Common myeloid progenitor, CD34-positive (primary cell): Measurements from ENCODE around the gene ZFYVE27.

ENCODE experiments used
- CTCF ChIA-PET: fragments of 350-600 bp; sonication (Branson Sonifier 250); formaldehyde crosslinking; loops from one replicate; lab custom pipeline; 2021; ENCODE audit warnings: antibody characterized with exemption; lab: Charles Lee
- POLR2A ChIA-PET: fragments of 350-600 bp; sonication (Branson Sonifier 250); formaldehyde crosslinking; loops from one replicate; lab custom pipeline; 2021; ENCODE audit warnings: antibody characterized with exemption; lab: Charles Lee
- DNase-seq, 3 donors: peaks; one replicate each; pipeline versions ENCODE4 v3.0.0 to v3.0.0-alpha.2; 2013
- H3K27ac ChIP-seq, 2 experiments: 1 replicate in 1 of 2; 2 replicates in 1 of 2; pipeline ENCODE4 v1.7.0; 2013; ENCODE audit warnings: inconsistent platforms in 2 of 2, low read length in 2 of 2, mild to moderate bottlenecking in 2 of 2, low read depth in 1 of 2, moderate library complexity in 1 of 2; ENCODE audit not compliant: severe bottlenecking in 2 of 2, insufficient read depth in 1 of 2, poor library complexity in 1 of 2
- H3K27me3 ChIP-seq, 5 experiments: replicated peaks in 2 of 5; 1 replicate in 3 of 5; 2 replicates in 2 of 5; pipeline versions ENCODE4 v1.6.1 to v1.7.0; 2013; ENCODE audit warnings: low read length in 4 of 5, mild to moderate bottlenecking in 2 of 5, moderate library complexity in 2 of 5, inconsistent platforms in 1 of 5; ENCODE audit not compliant: insufficient read depth in 5 of 5, control insufficient read depth in 4 of 5
- H3K36me3 ChIP-seq, 4 experiments: 1 replicate in 2 of 4; 2 replicates in 2 of 4; pipeline versions ENCODE4 v1.6.1 to v1.7.0; 2013; ENCODE audit warnings: low read length in 3 of 4, control low read depth in 1 of 4, mild to moderate bottlenecking in 1 of 4; ENCODE audit not compliant: control insufficient read depth in 4 of 4, insufficient read depth in 4 of 4
- H3K4me1 ChIP-seq, 4 experiments: 1 replicate in 3 of 4; 2 replicates in 1 of 4; pipeline versions ENCODE4 v1.6.1 to v1.7.1; 2013; ENCODE audit warnings: low read length in 3 of 4, mild to moderate bottlenecking in 3 of 4, control low read depth in 1 of 4, inconsistent platforms in 1 of 4, moderate library complexity in 1 of 4; ENCODE audit not compliant: control insufficient read depth in 4 of 4, insufficient read depth in 4 of 4; ENCODE audit errors: control extremely low read depth in 1 of 4
- H3K4me3 ChIP-seq, 7 experiments: 1 replicate in 4 of 7; 2 replicates in 3 of 7; pipeline versions ENCODE4 v1.5.1 to v1.7.0; 2013; ENCODE audit warnings: mild to moderate bottlenecking in 7 of 7, low read length in 6 of 7, moderate library complexity in 6 of 7, inconsistent platforms in 2 of 7, low read depth in 2 of 7, control low read depth in 1 of 7; ENCODE audit not compliant: insufficient read depth in 4 of 7, control insufficient read depth in 1 of 7; ENCODE audit errors: extremely low read depth in 1 of 7
- H3K9me3 ChIP-seq, 5 experiments: 1 replicate in 4 of 5; 2 replicates in 1 of 5; pipeline versions ENCODE4 v1.6.1 to v1.7.1; 2013; ENCODE audit warnings: low read length in 4 of 5, mild to moderate bottlenecking in 2 of 5, inconsistent platforms in 1 of 5, low read depth in 1 of 5, moderate library complexity in 1 of 5; ENCODE audit not compliant: control insufficient read depth in 4 of 5, insufficient read depth in 2 of 5; ENCODE audit errors: control extremely low read depth in 1 of 5
- WGBS: methylation state at CpG from one replicate; pipeline ENCODE4 v1.1.5; 2013; ENCODE audit not compliant: insufficient coverage; 5-methylcytosine and 5-hydroxymethylcytosine counted together

The ZFYVE27 gene

DNA sequence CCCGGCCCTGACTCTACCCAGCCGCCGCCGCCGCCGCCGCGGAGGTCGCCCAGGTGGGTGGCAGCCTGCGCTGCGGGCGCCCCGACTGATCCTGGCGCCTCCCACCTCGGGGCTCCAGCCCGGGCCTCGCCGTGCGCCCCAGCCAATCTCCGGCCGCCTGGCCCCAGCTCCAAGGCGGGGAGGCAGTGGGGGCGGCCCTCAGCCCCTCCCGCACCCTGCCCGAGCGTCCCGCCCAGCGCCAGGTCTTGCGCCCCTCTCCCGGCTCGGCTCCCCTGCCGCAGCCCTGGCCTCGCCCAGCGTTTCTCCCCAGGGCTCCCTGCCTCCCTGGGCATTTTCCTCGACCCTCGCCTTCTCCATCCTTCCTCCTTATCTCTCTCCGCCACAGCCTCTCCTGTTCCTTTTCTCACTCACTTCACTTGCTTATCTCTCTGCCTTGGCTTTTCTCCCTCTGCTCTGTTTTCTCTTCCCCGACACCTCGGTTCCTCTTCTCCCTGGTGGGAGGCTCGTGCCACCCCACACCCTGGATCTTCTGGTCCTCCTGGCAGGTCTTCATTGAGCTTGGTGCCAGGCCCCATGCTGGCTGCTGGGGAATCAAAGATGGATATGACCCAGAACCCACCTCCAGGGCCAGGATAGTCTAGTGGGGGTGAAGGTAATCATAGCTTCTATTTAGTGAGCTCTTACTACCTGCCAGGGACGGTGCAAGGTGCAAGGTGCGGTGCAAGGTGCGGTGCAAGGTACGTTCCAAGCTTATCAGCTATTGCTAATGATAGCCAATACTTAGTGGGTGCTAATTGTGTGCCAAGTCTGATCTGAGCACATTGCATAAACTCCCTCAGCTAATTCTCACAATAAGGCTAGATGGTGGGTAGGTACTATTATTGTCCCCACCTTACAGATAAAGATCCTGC, 35.2 kb downstream of the ZFYVE27 start, which contains the start of gene SFRP5:
TSS of gene SFRP5 (minus strand) at position 87 of the 911 bp plus-strand sequence. CDS start 166 bp downstream, outside the sequence.
- Histone ChIP-seq H3K4me3 (peak within 1 kb of the TSS in 6 of 7 experiments; percentile 43 to 73 (median 57)), H3K36me3 (no peaks in the 10 kb centered on the region), H3K27ac (no peak within 1 kb of the TSS), H3K9me3 (no peaks in the 10 kb centered on the region), H3K27me3 (peaks cover 3 to 55% (median 31%) of the 10 kb centered on the region in 5 experiments), H3K4me1 (peaks cover 0 to 24% (median 14%) of the 10 kb centered on the region in 4 experiments)
- ChIA-PET POLR2A (no interaction called here), CTCF (interaction anchor here (0.9 to 2.8 kb wide), 6 partner anchors 9 to 98 kb away, joined by 3 to 9 read pairs (median 4); no protein-coding TSS in a partner anchor)
- 8% methylated on average over 42 of the region's 44 CpGs for WGBS
- DNase-seq = peak in 2 of 3 donors; percentile 15 to 31

DNA sequence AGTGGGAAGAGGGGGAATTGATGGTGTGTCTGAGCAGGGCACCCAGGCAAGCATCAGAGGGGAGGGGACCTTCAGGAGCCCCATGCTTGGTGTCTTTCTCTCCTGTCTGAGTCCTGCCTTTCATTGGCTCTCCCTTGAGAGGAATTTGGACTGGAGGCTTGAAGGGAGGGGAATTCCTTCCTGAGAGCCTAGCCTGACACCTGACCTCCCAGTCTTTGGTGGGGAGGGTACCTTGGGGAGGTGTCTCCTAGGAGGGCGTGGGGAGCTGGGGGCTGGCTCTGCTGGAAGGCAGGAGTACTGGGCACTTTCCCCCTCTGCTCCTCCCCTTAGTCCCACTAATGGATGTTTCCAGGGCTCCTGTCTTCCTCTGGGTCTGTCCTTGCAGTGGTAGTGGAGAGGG, 36.2 kb downstream of the ZFYVE27 start:
- peaks cover 3 to 55% (median 31%) of the 10 kb centered on the region in 5 experiments for H3K27me3 ChIP-seq
- WGBS = no CpG with 5 or more reads among the region's 1 CpG
- no peak overlapping the region for H3K27ac ChIP-seq
- no peaks in the 10 kb centered on the region for H3K36me3 ChIP-seq
- H3K4me3 ChIP-seq = no peak overlapping the region
- ChIA-PET CTCF (interaction anchor here (0.9 to 2.8 kb wide), 5 partner anchors 9 to 97 kb away, joined by 3 to 9 read pairs (median 4); no protein-coding TSS in a partner anchor), POLR2A (no interaction called here)
- DNase-seq = no peak
- peaks cover 0 to 24% (median 14%) of the 10 kb centered on the region in 4 experiments for H3K4me1 ChIP-seq
- no peaks in the 10 kb centered on the region for H3K9me3 ChIP-seq

DNA sequence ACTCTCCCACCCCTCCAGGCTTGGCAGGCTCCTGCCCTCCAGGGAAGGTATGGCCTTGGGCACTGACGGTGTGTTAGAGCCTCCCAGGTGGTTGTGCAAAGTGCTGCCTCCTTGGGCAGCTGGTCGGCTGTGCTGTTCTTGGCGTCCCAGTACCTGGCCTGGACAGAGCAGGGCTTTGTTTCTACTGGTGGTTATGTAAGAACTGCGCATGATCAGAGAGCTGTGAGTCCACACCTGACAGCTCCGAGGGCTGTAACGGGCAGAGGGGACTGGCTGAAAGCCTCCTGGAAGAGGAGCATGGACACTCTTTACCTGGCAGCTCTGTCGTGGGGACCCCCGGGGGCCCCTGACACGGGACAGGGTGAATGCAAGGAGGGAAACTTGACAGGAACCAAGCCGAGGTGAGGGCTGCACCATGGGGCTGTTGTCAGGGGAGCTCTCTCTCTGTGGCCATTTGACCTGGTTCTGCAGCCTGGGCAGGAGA, 37.9 kb downstream of the ZFYVE27 start:
- WGBS = 94% methylated on average over 10 of the region's 10 CpGs
- no peaks in the 10 kb centered on the region for H3K9me3 ChIP-seq
- H3K36me3 ChIP-seq = no peaks in the 10 kb centered on the region
- ChIA-PET CTCF (no interaction called here), POLR2A (no interaction called here)
- H3K4me3 ChIP-seq = no peak overlapping the region
- H3K27me3 ChIP-seq = peaks cover 3 to 44% (median 26%) of the 10 kb centered on the region in 5 experiments
- H3K27ac ChIP-seq = no peak overlapping the region
- peaks cover 0 to 15% (median 12%) of the 10 kb centered on the region in 4 experiments for H3K4me1 ChIP-seq
- DNase-seq = no peak

DNA sequence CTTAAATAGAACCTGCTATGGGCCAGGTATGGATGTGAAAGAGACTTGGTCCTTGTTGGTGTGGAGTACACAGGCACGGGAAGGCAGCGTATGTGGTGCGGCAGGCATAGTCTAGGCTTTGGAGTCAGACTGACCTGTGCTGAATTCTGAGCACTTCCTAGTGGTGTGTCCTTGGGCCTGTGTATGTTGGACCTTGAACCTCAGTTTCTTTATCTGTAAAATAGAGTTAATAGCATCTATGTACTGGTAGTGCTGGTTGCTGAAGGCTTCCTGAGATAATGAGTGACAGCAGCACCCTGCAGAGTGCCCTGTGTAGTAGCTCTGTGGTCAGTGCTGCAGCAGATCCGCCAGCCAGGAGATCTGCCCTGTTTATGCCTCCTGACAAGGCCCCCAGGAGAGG, 40.2 kb downstream of the ZFYVE27 start:
- H3K9me3 ChIP-seq = no peaks in the 10 kb centered on the region
- H3K4me3 ChIP-seq = no peak overlapping the region
- H3K27me3 ChIP-seq = peaks cover 0 to 22% (median 16%) of the 10 kb centered on the region in 5 experiments
- H3K27ac ChIP-seq = no peak overlapping the region
- ChIA-PET POLR2A (no interaction called here), CTCF (no interaction called here)
- peaks cover 0 to 16% (median 14%) of the 10 kb centered on the region in 4 experiments for H3K4me1 ChIP-seq
- no peak for DNase-seq
- H3K36me3 ChIP-seq = no peaks in the 10 kb centered on the region
- 100% methylated on average over 1 of the region's 4 CpGs for WGBS

DNA sequence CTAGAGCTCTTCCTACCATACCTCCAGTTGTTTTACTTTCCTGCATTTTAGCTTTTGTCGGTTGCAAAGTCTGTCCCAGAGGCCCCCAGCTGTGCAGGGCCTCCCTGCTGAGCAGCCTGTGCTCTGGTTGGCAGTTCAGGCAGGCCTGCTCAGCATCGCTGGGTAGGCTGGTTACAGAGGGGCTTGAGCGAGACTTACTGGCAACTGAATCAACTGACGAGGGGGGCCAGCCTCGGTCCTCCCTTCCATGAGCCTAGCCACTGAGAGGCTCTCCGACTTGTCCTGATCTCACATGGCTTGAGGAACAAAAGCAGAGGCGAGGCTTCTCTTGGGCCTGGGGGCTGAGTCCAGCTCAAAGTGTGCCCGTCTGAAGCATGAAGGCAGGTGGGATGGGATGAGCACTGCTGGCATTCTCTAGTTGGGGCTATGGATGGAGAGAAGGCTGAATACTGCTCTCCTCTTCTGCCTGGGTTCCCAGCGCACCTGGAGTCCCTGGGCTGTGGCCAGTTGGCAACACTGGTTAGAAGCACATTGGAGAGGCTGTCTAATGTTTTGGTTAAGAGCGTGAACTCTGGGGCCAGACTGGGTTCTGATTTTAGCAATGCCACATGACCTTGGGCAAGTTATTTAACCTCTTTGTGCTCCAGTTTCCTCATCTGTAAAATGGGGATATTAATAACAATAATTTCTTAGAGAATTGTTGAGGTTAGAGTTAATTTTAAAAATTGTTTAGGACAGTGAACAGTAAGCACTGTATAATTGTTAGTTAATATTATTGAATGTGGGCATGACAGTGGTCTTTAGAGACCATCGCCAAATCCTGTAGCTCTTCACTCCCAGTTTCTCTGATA, 41.7 kb downstream of the ZFYVE27 start:
- ChIA-PET CTCF (interaction anchor here (0.9 kb wide), 1 partner anchor 18 kb away, joined by 3 read pairs; no protein-coding TSS in a partner anchor), POLR2A (no interaction called here)
- Histone ChIP-seq H3K9me3 (no peaks in the 10 kb centered on the region), H3K27ac (no peak overlapping the region), H3K36me3 (no peaks in the 10 kb centered on the region), H3K27me3 (peaks cover 0 to 6% (median 4%) of the 10 kb centered on the region in 5 experiments), H3K4me1 (peaks cover 0 to 21% (median 12%) of the 10 kb centered on the region in 4 experiments), H3K4me3 (no peak overlapping the region)
- 94% methylated on average over 10 of the region's 11 CpGs for WGBS
- DNase-seq = no peak

DNA sequence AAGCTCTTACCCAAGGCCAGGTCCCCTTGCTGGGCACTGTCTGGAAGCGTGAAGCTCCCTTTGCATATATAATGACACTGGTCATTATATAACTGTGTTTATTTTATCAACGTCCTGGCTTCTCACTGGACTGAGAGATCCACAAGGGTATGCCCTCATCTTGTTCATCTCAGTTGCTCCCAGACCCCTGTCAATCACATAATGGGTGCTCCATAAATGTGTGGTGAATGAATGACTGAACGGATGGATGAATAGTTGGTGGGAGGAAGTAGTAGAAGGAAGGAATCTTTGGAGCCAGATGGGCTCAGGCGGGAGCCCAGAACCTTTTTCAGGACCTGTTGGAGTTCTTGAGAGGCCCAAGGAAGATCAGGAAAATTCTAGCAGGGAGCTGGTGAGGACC, 42.6 kb downstream of the ZFYVE27 start:
- Histone ChIP-seq H3K36me3 (no peaks in the 10 kb centered on the region), H3K4me1 (peaks cover 0 to 21% (median 12%) of the 10 kb centered on the region in 4 experiments), H3K27me3 (peaks cover 0 to 3% (median 0%) of the 10 kb centered on the region in 5 experiments), H3K27ac (no peak overlapping the region), H3K4me3 (no peak overlapping the region), H3K9me3 (no peaks in the 10 kb centered on the region)
- CTCF ChIA-PET = interaction anchor here (0.9 to 3.2 kb wide), 3 partner anchors 13 to 90 kb away, joined by 3 to 13 read pairs (median 3); no protein-coding TSS in a partner anchor
- POLR2A ChIA-PET = no interaction called here
- 100% methylated on average over 2 of the region's 4 CpGs for WGBS
- no peak for DNase-seq
